DMS 273 (cell line): ENCODE measurements around the gene COL23A1.

ENCODE experiments used
- DNase-seq: peaks from one replicate; lab custom pipeline; 2025; ENCODE audit not compliant: unreplicated experiment; lab: John Stamatoyannopoulos, UW

The COL23A1 gene

DNA sequence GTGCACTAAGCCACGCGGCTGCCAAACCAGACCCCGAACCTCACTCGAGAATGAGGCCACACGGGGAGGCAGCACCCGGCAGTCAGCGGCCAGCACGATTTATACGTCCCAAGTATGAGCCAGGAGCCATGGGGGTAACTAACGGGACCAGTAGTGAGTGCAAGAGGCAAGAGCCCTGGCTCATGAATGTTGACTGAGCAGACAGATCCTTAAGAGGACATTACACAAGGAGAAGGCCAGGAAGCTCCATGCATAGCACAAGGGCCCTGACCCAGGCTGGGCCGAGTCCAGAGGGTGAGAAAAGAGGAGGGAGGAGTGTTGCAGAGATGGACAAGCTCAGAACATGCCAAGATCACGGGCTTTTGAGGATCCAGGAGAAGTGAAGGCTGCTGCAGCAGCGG is 299.0 kb downstream of the COL23A1 start:
- DNase-seq, result no peak

DNA sequence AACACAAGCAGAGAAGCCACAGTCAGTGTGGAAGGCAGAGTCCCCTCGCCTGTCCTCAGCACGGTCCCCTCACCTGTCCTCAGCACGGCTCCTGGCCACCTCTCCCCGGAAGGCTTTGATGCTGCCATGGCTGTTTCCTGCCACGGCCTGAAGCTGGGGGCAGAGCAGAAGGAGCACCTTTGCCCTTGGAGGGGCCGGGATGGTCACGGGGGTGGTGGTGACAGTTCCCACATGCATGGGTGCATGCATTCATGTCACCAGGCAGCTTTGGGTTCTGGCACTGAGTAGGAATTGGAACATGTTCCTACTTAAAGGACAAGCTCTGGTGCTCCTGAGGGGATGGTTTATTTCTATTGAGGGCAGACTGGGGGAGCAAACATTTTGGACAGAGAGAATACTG is 299.8 kb downstream of the COL23A1 start:
- no peak for DNase-seq

DNA sequence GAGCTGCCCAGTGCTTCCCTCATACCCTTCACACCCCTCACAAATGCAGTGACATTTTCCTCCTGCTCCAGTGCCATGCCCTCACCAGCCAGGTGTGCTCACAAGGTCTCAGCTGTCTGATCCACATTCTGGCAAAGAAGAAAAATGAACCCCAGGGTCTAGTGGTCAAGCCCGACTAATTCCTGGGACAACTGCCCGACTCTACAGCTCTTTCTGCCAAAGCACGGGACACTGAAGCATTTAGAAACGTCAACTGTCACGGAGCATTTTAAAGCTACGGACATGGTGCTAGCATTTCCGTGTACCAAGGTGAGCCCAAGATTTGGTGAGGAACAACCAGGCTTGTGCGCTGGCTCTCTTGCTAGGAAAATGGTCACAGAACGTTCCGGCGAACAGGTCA is 300.8 kb downstream of the COL23A1 start:
- DNase-seq, result no peak

DNA sequence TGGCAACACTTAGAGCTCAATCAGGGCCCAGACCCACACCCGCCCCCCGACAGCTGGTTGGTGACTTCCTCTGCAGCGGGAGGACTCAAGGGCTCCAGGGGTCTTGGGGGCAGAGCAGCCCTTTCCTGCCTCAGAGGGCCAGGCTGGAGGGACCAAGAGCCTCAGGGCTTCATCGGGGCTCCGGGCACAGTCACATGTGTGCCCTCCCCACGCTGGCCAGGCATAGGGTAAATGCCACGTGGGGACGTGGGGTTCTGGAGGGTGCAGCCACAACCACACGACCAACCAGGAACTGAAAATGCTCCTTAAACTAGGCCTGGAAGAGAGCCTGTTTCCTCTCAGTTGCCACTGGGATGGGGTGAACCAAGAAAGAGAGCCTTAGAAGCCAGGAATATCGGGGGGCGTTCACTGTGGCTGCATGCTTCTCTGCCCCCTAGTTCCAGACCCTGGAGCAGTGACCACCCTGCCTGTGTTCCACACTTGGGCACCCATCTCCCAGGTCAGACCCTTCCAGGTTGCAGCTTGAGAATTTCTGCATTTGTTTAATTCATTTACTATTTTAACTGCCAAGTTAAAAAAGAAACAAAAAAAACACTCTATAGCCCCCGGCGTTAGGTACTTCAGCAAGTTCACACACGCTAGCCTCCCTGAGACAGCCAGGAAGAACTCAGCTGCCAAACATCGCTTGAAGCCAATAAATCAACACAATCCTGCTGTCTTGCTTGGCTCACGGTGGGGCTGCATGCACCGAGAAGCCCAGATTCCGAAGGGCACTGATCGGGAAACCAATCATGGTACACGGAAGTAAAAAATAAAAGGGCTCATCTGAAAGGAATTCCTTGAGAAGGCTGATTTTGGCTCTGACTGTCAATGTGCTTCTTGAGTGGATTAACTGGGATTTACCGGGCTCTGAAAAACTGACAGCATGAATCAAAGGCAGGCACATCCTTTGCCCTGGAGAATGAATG is 301.5 kb downstream of the COL23A1 start:
- peak; percentile 41 for DNase-seq

DNA sequence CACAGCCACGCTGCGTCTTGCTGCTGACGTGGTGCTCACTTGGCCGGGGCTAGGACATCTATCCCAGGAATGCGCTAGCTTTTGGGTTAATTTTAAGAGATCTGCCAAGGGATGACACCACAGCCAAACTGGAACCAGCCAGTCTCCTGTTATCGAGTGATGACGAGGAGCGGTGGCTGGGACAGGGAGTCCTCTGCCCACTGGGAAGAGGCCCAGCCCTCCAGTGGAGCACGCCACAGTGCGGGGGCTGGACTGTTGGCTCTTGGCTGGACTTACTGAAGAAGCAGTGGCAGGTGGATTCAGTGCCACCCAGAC is 302.4 kb downstream of the COL23A1 start:
- DNase-seq, result no peak

DNA sequence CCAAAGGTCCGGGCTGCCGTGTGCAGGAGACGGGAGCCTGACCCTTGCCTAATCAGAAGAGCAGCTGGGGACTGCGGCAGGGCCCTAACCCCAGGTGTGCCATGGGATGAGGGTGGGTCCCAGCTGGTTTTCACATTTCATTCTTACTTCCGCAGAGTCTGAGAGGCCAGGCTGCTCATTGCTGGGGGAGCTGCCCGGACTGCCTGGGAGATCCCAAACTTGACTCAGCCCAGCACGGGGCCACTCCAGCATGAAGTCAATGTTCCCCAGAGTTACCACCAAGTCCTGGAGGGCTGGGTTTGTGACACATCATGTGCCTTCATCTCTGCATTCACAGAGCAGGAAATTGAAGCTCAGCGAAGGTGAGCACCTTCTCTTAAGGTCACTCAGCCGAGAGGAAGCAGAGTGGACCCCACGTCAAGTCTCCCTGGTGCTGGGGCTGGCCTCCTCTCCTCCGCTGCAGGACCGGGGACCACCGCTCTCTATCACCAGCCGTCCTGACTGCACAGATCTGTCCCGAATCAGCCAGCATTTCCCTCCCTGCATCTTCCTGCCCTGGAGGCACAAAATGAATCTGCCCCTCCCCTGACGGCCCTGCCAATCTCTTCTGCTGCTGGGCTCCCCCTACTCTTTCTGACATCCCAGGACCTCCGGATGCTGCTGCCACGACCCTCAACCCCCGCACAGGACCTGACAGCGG is 303.0 kb downstream of the COL23A1 start:
- no peak for DNase-seq

DNA sequence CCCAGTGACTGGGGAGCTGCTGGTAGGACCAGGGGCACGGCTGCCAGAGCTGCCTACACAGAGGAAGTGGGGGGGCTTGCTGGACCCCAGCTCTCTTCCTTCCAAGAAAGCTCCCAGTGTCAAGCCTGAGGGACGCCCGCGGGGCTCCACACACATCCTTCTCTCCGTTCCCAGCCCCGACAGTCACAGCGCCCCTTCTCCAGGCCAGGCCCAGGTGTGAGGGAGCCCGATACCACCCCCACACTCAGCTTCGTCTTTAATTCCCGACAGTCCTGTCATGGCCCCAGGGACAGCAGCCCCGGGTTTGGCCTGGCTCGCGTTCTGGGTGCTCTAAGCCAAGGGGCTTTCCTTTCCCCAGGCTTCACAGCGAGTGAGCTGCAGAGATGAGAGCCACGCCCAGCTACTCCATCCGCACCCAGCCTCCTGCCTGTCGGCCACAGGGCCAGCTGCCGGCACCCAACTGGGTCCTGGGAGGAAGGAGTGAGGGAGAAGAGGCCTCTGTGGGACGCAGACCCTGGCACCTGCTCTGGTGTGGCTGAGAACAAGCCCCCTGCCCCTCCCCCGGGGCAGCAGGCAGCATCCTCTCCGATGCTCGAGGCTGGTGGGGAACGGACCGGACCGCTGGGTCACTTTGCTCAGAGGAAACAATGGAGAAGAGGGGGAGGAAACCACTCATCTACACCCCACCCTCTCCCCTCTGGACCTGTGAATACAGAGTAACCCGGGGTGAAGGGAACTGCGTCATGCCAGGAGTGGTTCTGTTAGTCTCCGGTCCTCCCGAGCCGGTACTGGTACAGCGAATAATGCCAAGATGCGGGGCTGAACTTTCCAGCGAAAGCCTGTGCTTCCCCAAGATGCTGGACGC is 303.7 kb downstream of the COL23A1 start:
- DNase-seq, result no peak

DNA sequence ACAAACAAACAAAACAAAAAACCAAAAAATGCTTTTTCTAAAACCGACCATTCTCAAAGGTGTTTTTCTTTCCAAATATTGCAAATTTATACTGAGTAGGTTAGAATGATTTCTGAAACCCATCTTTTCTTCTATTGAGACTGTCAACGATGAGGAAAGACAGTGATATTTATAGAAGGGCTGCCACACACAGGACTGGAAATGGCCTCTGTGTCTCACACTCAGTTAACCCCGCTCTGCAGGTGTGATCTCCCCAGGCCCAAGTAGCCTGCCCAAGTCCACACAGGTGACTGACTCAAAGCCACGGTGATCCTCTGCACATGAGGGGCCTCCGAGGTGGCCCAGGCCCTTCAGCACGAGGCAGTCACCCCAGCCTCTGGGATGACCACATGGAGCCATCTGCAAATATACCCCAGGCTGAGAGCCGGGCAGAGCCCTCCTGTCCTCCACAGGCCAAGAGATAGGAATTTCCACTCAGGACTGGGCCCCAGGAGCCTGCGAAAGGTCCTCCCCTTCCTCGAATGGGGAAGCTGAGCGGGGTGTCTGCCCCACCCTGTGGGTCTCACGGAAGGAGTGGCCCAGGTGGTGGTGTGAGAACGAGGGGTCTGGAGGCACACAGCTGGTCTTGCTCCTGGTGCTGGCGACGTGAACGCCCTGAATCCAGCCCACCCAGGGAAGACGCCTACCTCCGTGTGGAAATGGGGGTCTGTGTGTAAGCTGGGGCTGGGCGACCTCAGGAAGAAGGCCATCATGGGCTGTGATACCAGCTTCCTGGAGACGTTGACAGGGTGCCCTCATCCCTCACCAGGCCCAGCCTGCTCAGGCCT is 304.6 kb downstream of the COL23A1 start:
- no peak for DNase-seq

DNA sequence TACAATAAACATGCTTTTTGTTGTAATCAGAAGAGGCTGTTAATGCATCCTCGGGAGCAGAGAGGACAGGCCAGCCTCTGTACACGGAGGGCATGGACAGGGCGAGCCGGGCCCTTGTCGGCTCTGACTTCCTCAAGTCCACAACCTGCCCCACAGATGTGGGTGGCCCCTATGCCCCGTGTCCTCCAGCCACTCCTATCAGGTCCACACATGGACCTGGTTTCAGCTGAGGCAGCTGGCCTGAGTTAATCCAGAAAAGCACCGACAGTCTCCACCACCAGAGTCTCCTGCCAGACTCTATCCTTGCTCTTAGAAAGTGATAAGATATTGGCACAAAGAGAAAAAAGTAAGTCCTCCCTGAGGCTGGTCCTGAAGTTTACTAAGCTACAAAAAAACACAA is 305.2 kb downstream of the COL23A1 start:
- DNase-seq, result no peak

DNA sequence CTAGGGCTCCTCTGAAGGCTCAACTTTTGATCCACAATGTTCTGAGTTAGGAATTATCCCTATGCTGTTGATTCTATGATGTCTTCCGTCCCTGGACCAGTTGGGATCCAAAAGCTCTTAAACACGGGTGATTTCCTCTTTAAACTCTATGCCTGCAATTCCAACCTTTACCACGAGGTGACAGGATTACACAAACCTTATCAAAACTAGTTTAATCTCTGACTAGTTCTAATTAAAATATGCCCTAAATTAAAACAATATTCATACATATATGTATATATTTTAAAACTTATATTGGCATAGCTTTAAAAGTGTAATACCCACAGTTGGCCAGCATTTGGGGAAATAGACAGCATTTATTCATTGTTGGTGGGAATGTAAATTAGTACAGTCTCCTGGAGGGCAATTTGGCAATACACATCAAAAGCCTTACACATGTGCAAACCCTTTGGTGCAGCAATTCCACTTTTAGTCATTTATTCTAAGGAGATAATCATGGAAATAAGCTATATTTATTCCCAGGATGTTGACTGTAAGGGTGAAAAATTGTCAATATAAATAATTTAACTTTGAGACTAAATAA is 306.0 kb downstream of the COL23A1 start:
- peak; percentile 75 for DNase-seq

DNA sequence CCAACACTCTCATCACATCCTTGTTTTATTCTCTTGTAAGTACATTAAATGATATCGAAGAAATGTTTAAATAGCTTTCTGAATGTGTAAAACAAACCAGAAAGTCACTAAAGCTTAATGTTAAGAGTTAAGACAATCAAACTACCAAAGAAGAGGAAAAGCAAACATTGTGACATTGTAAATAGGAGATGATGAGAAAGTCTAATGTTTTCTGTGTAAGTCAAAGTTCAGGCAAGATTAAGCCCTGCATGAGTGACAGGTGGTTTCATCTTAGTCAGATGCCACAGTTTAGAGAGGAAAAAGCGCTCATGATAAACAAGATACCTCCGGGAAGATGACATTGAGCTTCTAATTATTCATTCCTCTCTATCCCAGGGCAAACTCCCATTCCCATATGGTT is 306.7 kb downstream of the COL23A1 start:
- DNase-seq, result no peak

DNA sequence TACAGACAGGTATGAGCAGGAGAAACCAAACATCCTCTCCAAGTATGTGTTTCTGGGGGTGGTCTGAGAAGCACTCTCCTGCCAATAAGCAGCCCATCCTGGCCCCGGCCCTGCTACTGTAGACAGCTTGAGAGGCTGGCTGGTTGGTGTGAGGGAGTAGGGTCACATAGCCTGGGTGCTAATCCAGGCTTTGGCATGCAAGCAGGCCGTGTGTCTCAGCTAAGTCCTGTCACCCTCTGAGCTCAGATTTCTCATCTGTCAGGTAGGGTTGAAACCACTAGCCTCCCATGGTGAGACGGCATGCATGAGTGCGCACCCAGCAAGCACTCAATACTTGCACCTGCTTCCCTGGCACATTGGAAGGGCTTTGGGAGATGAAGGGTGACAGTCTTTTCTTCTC is 307.8 kb downstream of the COL23A1 start:
- no peak for DNase-seq

DNA sequence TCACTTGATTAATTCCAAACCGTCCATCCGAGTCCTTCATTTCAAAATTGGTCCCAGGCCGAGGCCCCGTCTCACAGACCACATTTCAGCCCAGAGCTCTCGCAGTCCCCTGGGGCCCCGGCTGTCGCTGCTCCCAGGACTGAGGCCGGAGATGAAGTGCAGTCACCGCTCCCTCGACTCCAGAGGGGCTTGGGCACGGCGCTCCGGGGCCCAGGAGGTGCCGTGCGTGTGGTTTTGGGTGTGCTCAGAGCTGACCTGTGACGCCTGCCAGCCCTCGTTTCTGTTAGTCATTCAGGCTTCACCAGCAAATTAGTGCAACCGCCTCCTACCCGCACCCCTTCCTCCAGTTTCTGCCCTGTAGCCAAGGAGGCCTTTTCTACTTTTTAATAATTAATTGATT is 308.9 kb downstream of the COL23A1 start:
- DNase-seq, result no peak

DNA sequence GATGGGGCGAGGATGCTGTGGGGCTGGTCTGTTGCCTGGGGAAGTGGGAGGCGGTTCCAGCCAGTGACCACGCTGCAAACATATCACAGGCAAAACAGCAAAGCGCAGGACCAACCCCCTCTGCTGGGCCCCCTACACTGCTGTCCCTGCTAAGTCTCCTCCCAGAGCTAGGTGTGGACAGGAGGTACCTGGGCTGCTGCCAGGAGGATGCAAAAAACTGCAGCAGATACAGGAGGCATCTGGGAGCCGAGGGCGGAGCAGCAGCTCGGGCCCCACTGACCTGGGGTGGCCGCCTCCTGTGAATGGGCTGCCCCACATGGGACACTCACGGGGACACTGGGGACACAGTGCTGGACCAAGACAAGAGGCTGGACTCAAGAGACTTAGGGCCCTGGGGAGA is 309.6 kb downstream of the COL23A1 start:
- no peak for DNase-seq

DNA sequence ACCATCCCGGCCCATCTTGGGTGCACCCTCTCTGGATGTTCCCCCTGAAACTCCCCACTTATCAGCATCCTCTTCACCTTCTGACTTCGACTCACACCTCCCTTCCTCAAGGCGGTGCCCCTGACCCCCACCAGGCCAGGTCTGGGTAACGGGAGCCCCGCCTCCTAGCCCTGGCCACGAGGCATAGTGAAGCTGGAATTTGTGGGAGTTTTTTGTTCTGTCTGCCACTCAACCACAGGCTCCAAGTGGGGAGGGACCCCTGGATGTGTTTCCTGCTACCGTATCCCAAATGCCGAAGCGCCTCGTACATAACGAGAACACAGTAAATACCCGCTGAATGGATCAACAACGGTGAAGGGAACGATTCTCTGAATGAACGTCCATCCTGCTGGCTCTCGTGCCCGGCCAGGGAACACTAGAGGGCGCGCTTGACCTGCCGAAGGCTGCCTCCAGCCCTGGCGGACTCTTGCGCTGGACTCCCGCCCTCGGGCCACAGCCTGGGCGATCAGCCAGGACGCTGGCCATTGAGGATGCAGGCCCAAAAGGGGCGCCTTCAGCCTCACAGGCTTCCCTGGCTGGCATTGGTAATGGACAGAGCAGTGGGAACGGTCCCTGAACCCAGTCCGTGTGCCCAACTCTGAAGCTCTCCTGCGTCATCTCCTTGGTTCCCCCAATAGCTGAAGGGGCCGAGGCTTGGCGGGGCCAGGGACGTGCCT is 310.3 kb downstream of the COL23A1 start:
- peak; percentile 81 for DNase-seq

DNA sequence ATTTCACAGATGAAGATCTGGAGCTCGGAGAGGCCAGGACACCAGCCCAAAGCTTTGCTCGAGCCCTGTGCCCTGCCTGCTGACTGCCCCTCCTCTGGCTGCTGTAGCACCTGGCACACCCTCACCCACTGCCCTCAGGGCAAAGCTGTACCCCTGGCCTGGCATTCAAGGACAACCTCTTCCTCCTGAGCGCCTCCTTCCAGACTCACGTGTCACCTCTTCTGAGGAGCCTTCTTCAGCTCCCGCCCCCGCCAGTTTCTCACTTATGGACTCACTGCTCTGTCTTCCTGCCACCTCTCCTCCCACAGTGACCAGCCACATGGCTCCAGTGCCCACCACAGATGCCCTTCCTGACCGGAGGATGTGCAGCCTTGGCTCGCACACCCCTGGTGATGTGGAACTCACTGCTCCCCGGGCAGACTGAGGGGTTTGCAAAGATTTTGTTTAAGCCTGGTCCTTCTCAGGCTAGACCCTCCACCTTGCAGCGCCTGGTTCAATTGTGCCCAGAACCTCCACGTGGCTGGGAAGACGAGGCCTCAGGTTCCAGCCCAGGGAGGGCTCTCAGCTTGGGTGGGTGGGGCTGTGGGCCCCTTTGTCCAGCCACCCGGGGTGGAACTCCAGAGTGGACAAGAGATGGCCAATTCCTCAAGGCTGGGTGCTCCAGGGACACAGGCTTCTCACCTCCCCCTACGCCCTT is 311.0 kb downstream of the COL23A1 start:
- no peak for DNase-seq

DNA sequence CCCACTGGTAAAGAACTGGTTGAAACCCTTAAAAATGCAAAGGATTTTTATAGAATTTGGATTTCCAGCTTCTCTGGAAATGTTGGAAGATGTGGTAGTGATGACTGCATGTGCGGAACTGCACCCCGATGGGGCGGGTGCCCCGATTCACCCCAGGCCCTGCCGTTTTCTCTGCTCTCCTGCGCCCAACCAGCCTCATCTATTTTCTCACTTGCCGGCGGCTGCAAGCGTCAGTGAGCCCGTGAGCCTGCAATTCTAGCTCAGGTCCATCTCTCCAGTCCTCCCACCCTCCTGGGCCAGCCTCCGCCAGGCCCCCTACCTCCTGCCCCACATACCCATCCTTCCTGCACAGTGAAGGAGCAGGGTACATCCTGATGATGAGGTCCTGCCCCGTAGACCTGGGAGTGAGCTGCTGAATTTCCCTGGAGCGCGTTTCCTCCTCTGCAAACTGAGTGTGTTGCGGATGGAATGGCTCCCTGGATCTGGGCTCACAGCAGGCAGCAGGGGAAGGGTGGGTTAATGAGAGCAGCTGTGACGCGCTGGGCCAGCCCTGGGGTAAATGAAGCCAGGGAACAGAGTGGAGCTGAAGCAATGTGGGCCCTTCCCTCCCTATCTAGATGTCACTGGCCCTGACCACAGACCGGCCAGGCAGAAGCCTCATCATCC is 311.7 kb downstream of the COL23A1 start:
- no peak for DNase-seq

DNA sequence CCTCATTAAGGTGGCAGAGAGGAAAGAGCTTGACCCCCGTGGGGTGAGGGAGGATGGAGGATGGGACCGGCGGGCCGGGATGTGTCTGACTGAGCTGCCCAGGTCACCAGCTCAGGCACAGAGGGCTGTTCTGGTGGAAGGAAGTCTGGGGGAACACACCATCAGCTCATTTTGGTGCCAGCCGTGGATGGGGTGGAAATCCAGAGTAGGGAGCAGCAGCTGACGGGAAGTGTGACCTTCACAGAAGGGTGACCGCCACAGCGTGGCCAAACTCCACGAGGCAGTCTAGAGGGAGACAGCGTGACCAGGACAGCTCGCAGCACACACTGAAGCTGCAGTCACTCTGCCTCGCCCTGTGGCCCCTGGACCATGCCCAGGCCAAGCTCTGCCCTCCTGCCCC is 312.3 kb downstream of the COL23A1 start:
- no peak for DNase-seq

DNA sequence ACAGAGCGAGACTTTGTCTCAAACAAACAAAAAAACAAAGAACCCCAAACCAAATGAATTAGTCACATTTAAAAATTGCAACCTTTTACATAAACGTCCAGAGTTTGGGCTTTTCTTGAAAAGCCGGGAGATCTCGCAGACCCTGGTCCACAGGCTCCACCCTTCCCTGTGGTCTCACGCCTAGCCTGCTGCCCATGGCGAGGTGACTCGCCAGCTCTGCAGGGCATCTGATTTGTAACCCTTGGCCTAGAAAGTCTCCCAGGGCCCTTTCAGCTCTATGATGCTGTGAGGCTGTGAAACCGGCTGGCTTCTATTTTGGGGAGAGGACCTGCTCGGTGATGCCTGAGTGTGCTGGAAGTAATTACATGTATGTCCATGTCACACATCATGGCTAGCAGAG is 312.8 kb downstream of the COL23A1 start:
- no peak for DNase-seq
